Progenitor cell of endocrine pancreas (in vitro differentiated cells): ENCODE results near the gene MTFMT. TPM values are rescaled to one million over a fixed set of nuclear protein-coding genes. Genes with fewer than 3 reads are reported as not detected.

Experiments
- DNase-seq: peaks from one replicate; pipeline ENCODE4 v3.0.0; 2021; ENCODE audit warnings: low spot score; ENCODE audit not compliant: unreplicated experiment
- H3K27ac Mint-ChIP-seq: 2 replicates; pipeline ENCODE4 v1.8.0; 2021; ENCODE audit warnings: mild to moderate bottlenecking, moderate library complexity, mixed read lengths
- H3K27me3 Mint-ChIP-seq: 2 replicates; pipeline ENCODE4 v1.8.0; 2021; ENCODE audit warnings: mixed read lengths
- H3K36me3 Mint-ChIP-seq: 2 replicates; pipeline ENCODE4 v1.8.0; 2022; ENCODE audit warnings: mixed read lengths; ENCODE audit not compliant: insufficient read depth
- H3K4me1 Mint-ChIP-seq: 2 replicates; pipeline ENCODE4 v1.8.0; 2021; ENCODE audit warnings: low read depth, mixed read lengths
- H3K4me3 Mint-ChIP-seq: 2 replicates; pipeline ENCODE4 v1.8.0; 2021; ENCODE audit warnings: low read depth, mild to moderate bottlenecking, moderate library complexity, mixed read lengths
- H3K9me3 Mint-ChIP-seq: 2 replicates; pipeline ENCODE4 v1.8.0; 2021; ENCODE audit warnings: low read depth, mixed read lengths
- total RNA-seq: library from RNA; stranded (reverse); gene quantifications from 2 replicates; pipeline ENCODE4 v1.2.1, GENCODE V29; 2021
- TF ChIP-seq, protein P1 (sequence below): fragments of 200-600 bp; sonication (generic); IDR thresholded peaks from one replicate; pipeline ENCODE4 v1.5.0; 2021; ENCODE audit warnings: antibody characterized with exemption, mild to moderate bottlenecking; ENCODE audit not compliant: unreplicated experiment

The MTFMT gene
- total RNA-seq, 1 donor from 2014 or later: 19.4 TPM

DNA sequence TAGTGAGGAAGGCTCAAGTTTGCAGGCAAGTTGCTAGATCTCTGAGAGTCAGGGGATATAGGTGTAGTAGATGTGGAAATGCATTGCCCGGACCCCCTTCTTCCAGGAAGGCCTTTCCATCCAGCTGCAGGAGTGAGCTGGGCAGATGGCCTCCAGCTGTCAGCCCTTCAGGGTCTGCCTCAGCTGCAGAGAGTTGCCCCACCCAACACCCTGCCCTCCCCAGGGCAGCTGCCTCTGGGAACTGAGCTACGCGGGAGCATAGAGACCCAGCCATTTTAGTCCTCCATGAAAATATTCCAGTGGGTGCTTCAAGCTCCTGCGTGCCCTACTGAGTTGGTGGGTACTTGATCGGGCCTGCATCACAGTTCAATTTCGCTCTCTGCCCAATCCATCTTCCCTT, 69.3 kb downstream of the MTFMT start:
- Mint-ChIP-seq H3K9me3 (no peaks in the 10 kb centered on the region), H3K36me3 (peaks cover 41% of the 10 kb centered on the region), H3K27ac (no peak overlapping the region), H3K27me3 (no peaks in the 10 kb centered on the region), H3K4me1 (no peaks in the 10 kb centered on the region), H3K4me3 (no peak overlapping the region)
- DNase-seq: no peak
- TF ChIP-seq, protein P1, sequence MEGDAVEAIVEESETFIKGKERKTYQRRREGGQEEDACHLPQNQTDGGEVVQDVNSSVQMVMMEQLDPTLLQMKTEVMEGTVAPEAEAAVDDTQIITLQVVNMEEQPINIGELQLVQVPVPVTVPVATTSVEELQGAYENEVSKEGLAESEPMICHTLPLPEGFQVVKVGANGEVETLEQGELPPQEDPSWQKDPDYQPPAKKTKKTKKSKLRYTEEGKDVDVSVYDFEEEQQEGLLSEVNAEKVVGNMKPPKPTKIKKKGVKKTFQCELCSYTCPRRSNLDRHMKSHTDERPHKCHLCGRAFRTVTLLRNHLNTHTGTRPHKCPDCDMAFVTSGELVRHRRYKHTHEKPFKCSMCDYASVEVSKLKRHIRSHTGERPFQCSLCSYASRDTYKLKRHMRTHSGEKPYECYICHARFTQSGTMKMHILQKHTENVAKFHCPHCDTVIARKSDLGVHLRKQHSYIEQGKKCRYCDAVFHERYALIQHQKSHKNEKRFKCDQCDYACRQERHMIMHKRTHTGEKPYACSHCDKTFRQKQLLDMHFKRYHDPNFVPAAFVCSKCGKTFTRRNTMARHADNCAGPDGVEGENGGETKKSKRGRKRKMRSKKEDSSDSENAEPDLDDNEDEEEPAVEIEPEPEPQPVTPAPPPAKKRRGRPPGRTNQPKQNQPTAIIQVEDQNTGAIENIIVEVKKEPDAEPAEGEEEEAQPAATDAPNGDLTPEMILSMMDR: no peak

- Mint-ChIP-seq H3K4me3 (no peak overlapping the region), H3K4me1 (no peaks in the 10 kb centered on the region), H3K27ac (peak overlapping the region; percentile 16), H3K36me3 (peaks cover 41% of the 10 kb centered on the region), H3K27me3 (no peaks in the 10 kb centered on the region), H3K9me3 (peaks cover 7% of the 10 kb centered on the region)
- DNase-seq: no peak
- TF ChIP-seq, protein P1: no peak
These were observed 70.3 kb downstream of the MTFMT start for GRCh38 chr15:64959128-64959527.

DNA sequence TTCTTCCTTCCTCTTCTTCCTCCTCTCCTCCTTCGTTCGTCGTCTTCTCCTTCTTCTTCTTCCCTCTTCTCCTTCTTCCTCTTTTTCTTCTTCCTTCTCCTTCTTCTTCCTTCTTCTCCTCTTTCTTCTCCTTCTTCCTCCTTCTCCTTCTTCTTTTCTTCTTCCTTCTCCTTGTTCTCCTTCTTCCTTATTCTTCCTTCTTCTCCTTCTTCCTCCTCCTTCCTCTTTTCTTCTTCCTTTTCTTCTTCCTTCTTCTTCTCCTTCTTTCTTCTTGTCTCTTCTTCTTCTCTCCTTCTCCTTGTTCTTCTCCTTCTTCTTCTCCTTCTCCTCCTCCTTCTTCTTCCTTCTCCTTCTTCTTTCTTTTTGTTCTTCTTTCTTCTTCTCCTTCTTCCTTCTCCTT, 75.0 kb downstream of the MTFMT start:
- H3K27ac Mint-ChIP-seq: no peak overlapping the region
- H3K36me3 Mint-ChIP-seq: peaks cover 31% of the 10 kb centered on the region
- H3K4me3 Mint-ChIP-seq: no peak overlapping the region
- peaks cover 11% of the 10 kb centered on the region for H3K9me3 Mint-ChIP-seq
- no peak for DNase-seq
- H3K27me3 Mint-ChIP-seq: no peaks in the 10 kb centered on the region
- no peaks in the 10 kb centered on the region for H3K4me1 Mint-ChIP-seq
- TF ChIP-seq, protein P1: no peak

DNA sequence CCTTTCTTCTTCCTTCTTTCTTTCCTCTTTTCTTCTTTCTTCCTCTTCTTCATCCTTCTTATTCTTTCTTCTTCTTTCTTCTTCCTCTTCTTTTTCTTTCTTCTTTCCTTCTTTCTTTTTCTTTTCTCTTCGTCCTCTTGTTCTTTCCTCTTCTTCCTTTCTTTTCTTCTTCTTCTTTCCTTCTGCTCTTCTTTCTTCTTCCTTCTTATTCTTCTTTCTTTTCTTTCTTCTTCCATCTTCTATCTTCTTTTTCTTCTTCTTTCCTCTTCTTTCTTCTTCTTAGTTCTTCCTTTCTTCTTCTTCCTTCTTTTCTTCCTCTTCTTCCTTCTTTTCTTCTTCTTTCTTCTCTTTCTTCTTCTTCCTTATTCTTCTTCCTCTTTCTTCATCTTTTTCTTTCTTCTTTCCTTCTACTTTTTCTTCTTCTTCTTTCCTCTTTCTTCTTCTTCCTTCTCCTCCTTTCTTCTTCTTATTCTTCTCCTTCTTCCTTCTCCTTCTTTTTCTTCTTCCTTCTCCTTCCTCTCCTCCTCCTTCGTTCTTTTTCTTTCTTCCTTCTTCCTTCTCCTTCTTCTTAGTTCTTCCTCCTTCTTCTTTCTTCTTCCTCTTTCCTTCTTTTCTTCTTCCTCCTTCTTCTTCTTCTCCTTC, 77.5 kb downstream of the MTFMT start:
- no peaks in the 10 kb centered on the region for H3K4me1 Mint-ChIP-seq
- no peaks in the 10 kb centered on the region for H3K27me3 Mint-ChIP-seq
- DNase-seq: no peak
- TF ChIP-seq, protein P1: no peak
- H3K9me3 Mint-ChIP-seq: peaks cover 11% of the 10 kb centered on the region
- peaks cover 23% of the 10 kb centered on the region for H3K36me3 Mint-ChIP-seq
- H3K4me3 Mint-ChIP-seq: no peak overlapping the region
- peak overlapping the region; percentile 34 for H3K27ac Mint-ChIP-seq

Other genes starting within 250 kb of the MTFMT start
- 18.9 and 19.6 TPM in 2 replicates for gene PIF1, start 204.0 kb downstream of the MTFMT start, total RNA-seq
- 9.1 and 9.6 TPM in 2 replicates for gene PLEKHO2, start 187.7 kb downstream of the MTFMT start, total RNA-seq
- gene ANKDD1A, start 117.7 kb downstream of the MTFMT start, total RNA-seq: 1.4 and 2.0 TPM in 2 replicates
- gene SPG21, start 39.7 kb downstream of the MTFMT start, total RNA-seq: 101 and 103 TPM in 2 replicates
- gene SLC51B, start 15.7 kb upstream of the MTFMT start, total RNA-seq: not detected in 2 replicates
- 0.38 and 0.40 TPM in 2 replicates for gene RASL12, start 38.4 kb upstream of the MTFMT start, total RNA-seq
- not detected in 2 replicates for gene KBTBD13, start 47.1 kb upstream of the MTFMT start, total RNA-seq
- gene UBAP1L, start 85.6 kb upstream of the MTFMT start, total RNA-seq: 5.8 and 6.2 TPM in 2 replicates
- gene PDCD7, start 104.2 kb upstream of the MTFMT start, total RNA-seq: 32.6 and 34.4 TPM in 2 replicates
- 52.1 and 56.2 TPM in 2 replicates for gene CLPX, start 155.7 kb upstream of the MTFMT start, total RNA-seq
- gene CILP, start 181.8 kb upstream of the MTFMT start, total RNA-seq: 0.22 and 0.29 TPM in 2 replicates